ENCODE data around the gene TTLL6. TPM values are rescaled to one million over a fixed set of nuclear protein-coding genes. Genes with fewer than 3 reads are reported as not detected.

Gene TTLL6
- total and polyA plus RNA-seq, 9 of the 15 experiments (the other 6 are each of a cell fraction or from before 2014, with no cell fraction given): 0.05 TPM; not detected in 8

DNA sequence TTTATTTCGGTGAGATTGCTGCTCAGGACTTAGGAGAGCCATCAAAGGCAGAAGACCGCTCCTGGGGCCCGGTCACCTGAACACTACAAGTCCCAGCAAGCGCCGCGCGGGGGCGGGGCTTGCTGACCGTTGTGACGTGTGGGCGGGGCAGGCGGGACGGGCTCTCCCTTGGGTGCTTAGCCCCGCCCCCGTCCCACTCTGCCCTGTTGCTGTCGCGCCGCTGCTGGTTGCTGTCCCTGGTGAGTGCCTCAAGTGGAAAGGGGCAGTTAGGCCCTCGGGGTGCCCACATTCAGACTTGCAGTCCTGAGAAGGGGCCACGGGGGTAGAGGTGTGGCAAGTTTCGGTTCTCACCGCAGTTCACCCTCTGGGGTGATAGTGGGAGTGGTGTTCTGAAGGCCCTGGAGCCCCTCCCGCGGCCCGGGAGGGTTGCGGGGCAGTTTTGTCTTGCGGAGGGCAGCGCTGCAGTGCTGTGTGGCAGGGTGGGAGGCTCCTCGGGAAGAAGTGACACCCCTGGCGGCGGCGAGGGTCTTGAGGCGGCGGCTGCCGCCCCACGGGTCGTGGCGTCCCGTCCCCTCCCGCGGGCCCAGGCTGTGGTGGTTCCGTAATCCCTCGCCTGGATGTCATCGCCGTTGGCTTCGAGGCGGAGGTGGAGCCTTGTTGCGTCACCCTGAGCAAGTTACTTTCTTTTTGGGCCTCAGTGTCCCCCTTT, 14.0 kb upstream of the TTLL6 start, which contains the start of gene CALCOCO2 (continued):
- TF ChIP-seq ZZZ3 (IDR thresholded peaks at IDR 0.05): no peak
- no peak; the same call in none of the 2 replicates for TF ChIP-seq MYC (IDR thresholded peaks at IDR 0.05; ENCODE audit: low read depth, low read length)
- no peak for TF ChIP-seq MYC (CRISPR knock-in tag; IDR thresholded peaks at IDR 0.05; ENCODE audit: borderline replicate concordance, low read depth)
- no peak for TF ChIP-seq ZNF165 (CRISPR knock-in tag; IDR thresholded peaks at IDR 0.05; ENCODE audit: borderline replicate concordance)
- TF ChIP-seq, protein P1, sequence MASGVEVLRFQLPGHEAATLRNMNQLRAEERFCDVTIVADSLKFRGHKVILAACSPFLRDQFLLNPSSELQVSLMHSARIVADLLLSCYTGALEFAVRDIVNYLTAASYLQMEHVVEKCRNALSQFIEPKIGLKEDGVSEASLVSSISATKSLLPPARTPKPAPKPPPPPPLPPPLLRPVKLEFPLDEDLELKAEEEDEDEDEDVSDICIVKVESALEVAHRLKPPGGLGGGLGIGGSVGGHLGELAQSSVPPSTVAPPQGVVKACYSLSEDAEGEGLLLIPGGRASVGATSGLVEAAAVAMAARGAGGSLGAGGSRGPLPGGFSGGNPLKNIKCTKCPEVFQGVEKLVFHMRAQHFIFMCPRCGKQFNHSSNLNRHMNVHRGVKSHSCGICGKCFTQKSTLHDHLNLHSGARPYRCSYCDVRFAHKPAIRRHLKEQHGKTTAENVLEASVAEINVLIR (CRISPR knock-in tag; IDR thresholded peaks at IDR 0.05): peak; percentile 58; the same call in 1 of the 2 replicates
- TF ChIP-seq KLF1 (tag; IDR thresholded peaks at IDR 0.05): no peak
- no peak for TF ChIP-seq STAG1 (CRISPR knock-in tag; IDR thresholded peaks at IDR 0.05; ENCODE audit: borderline replicate concordance)
- peak; percentile 35; the same call in 1 of the 2 replicates for TF ChIP-seq SAFB (IDR thresholded peaks at IDR 0.05; ENCODE audit: borderline replicate concordance, low read depth, low read length)
- TF ChIP-seq KDM4B (IDR thresholded peaks at IDR 0.05; ENCODE audit: borderline replicate concordance in 2 of 2, low read depth in 1 of 2): no peak
- peak; percentile 57 for TF ChIP-seq NR2C1 (IDR thresholded peaks at IDR 0.05)
- peak; percentile 79 for TF ChIP-seq NR2C1 (tag; IDR thresholded peaks at IDR 0.05)
- no peak for TF ChIP-seq SMAD2 (IDR thresholded peaks at IDR 0.05; ENCODE audit: low read depth, low read length)
- peak; percentile 74 for TF ChIP-seq EP400 (IDR thresholded peaks at IDR 0.05)
- no peak for TF ChIP-seq ZNF24 (IDR thresholded peaks at IDR 0.05)
- TF ChIP-seq, protein P2, sequence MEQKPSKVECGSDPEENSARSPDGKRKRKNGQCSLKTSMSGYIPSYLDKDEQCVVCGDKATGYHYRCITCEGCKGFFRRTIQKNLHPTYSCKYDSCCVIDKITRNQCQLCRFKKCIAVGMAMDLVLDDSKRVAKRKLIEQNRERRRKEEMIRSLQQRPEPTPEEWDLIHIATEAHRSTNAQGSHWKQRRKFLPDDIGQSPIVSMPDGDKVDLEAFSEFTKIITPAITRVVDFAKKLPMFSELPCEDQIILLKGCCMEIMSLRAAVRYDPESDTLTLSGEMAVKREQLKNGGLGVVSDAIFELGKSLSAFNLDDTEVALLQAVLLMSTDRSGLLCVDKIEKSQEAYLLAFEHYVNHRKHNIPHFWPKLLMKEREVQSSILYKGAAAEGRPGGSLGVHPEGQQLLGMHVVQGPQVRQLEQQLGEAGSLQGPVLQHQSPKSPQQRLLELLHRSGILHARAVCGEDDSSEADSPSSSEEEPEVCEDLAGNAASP (IDR thresholded peaks at IDR 0.05): no peak
- TF ChIP-seq ZNF561 (CRISPR knock-in tag; conservative IDR thresholded peaks at IDR 0.05): no peak
- TF ChIP-seq, protein P3, sequence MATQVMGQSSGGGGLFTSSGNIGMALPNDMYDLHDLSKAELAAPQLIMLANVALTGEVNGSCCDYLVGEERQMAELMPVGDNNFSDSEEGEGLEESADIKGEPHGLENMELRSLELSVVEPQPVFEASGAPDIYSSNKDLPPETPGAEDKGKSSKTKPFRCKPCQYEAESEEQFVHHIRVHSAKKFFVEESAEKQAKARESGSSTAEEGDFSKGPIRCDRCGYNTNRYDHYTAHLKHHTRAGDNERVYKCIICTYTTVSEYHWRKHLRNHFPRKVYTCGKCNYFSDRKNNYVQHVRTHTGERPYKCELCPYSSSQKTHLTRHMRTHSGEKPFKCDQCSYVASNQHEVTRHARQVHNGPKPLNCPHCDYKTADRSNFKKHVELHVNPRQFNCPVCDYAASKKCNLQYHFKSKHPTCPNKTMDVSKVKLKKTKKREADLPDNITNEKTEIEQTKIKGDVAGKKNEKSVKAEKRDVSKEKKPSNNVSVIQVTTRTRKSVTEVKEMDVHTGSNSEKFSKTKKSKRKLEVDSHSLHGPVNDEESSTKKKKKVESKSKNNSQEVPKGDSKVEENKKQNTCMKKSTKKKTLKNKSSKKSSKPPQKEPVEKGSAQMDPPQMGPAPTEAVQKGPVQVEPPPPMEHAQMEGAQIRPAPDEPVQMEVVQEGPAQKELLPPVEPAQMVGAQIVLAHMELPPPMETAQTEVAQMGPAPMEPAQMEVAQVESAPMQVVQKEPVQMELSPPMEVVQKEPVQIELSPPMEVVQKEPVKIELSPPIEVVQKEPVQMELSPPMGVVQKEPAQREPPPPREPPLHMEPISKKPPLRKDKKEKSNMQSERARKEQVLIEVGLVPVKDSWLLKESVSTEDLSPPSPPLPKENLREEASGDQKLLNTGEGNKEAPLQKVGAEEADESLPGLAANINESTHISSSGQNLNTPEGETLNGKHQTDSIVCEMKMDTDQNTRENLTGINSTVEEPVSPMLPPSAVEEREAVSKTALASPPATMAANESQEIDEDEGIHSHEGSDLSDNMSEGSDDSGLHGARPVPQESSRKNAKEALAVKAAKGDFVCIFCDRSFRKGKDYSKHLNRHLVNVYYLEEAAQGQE (IDR thresholded peaks at IDR 0.05; ENCODE audit: borderline replicate concordance): peak; percentile 75
- TF ChIP-seq, protein P3 (CRISPR knock-in tag; IDR thresholded peaks at IDR 0.05; ENCODE audit: low read depth): peak; percentile 88
- no peak for TF ChIP-seq CBX2 (IDR thresholded peaks at IDR 0.05; ENCODE audit: insufficient read depth, low read length, poor library complexity, severe bottlenecking)
